ENCODE measurements around the gene IPO9. TPM values are rescaled to one million over a fixed set of nuclear protein-coding genes. Genes with fewer than 3 reads are reported as not detected.
A peak's percentile ranks its signal among the peaks of the same experiment; 100 is the strongest.

The IPO9 gene
- total and polyA plus RNA-seq, 2 of the 4 experiments (the other 2 are of a cell fraction): 14.0 to 23.4 TPM

- Histone ChIP-seq H3K56ac (ENCODE audit: extremely low read depth, insufficient read depth, low read length) (peak overlapping the region; percentile 48; the same call in 1 of the 2 replicates), H3K36me3 (ENCODE audit: control insufficient read depth, insufficient read depth, low read length) (peaks cover 19% of the 10 kb centered on the region), H2AFZ (replicated peaks; ENCODE audit: low read length, poor library complexity) (peak overlapping the region; percentile 6), H3K4ac (ENCODE audit: low read depth, low read length) (peak overlapping the region; percentile 91), H3K9me1 (ENCODE audit: insufficient read depth, low read length) (peaks cover 45% of the 10 kb centered on the region), H2BK15ac (ENCODE audit: low read depth, low read length) (peak overlapping the region; percentile 39; the same call in 2 of the 3 replicates), H3K23ac (ENCODE audit: low read depth, low read length) (peak overlapping the region; percentile 94), H3K9me3 (ENCODE audit: control insufficient read depth, insufficient read depth, low read length) (no peaks in the 10 kb centered on the region), H3K4me3 (ENCODE audit: insufficient read depth, low read depth, low read length) (no peak overlapping the region), H2AK9ac (replicated peaks; ENCODE audit: low read depth, low read length, poor library complexity) (peak overlapping the region; percentile 93), H3K18ac (ENCODE audit: low read depth, low read length) (peak overlapping the region; percentile 87), H3K79me1 (ENCODE audit: low read depth in 1 of 2, low read length in 2 of 2) (peaks cover 34 to 81% of the 10 kb centered on the region in 2 experiments), H2BK20ac (ENCODE audit: low read depth, low read length) (peak overlapping the region; percentile 97), H3K27me3 (ENCODE audit: control insufficient read depth, insufficient read depth, low read length) (no peaks in the 10 kb centered on the region), H2AK5ac (ENCODE audit: low read depth, low read length) (peak overlapping the region; percentile 88), H3K27ac (ENCODE audit: insufficient read depth, low read length) (peak overlapping the region; percentile 38; the same call in 1 of the 2 replicates), H4K91ac (ENCODE audit: insufficient read depth, low read depth, low read length) (peak overlapping the region; percentile 71), H2BK5ac (ENCODE audit: low read depth, low read length, poor library complexity, severe bottlenecking) (peak overlapping the region; percentile 73), H4K8ac (ENCODE audit: low read depth in 2 of 2, low read length in 2 of 2) (peak overlapping the region; percentile 36 to 80; a peak in 3 of 4 replicates), H4K5ac (ENCODE audit: low read depth, low read length) (peak overlapping the region; percentile 93), H3K4me1 (ENCODE audit: control insufficient read depth, insufficient read depth, low read length) (peaks cover 36% of the 10 kb centered on the region), H3K4me2 (ENCODE audit: low read depth, low read length) (0 out of 2 replicates have a peak overlapping the region, but pooled peaks have one; percentile 15), H4K20me1 (ENCODE audit: insufficient read depth, low read length) (peaks cover 5% of the 10 kb centered on the region; the same call in 1 of the 2 replicates), H2BK120ac (ENCODE audit: low read depth, low read length) (peak overlapping the region; percentile 96), H3K14ac (replicated peaks; ENCODE audit: low read depth, low read length) (peak overlapping the region; percentile 96), H3K9ac (ENCODE audit: low read depth, low read length) (peak overlapping the region; percentile 11; the same call in 1 of the 2 replicates)
- DNase-seq: peak; percentile 73
- in situ Hi-C loops (cut with MboI; ENCODE audit: low sequenced_read_pairs) (no loop called here), dilution Hi-C loops (cut with HindIII; ENCODE audit: low sequenced_read_pairs, unreplicated experiment) (no loop called here), intact Hi-C loops (cut with micrococcal nuclease) (no loop called here)
- ChIA-PET CTCF (interaction anchor here (1.9 kb wide), 1 partner anchor 17 kb away, joined by 5 read pairs; no protein-coding TSS in a partner anchor), POLR2A (ENCODE audit: unreplicated experiment) (no interaction called here)
- ATAC-seq (ENCODE audit: low read depth): peak; percentile 53
- 83% methylated on average over 1 of the region's 5 CpGs; no CpG with 5 or more reads in 1 of the 2 experiments for WGBS, 2 experiments (ENCODE audit: extremely low coverage in 2 of 2, insufficient read length in 1 of 2)
- TF ChIP-seq, protein P1, sequence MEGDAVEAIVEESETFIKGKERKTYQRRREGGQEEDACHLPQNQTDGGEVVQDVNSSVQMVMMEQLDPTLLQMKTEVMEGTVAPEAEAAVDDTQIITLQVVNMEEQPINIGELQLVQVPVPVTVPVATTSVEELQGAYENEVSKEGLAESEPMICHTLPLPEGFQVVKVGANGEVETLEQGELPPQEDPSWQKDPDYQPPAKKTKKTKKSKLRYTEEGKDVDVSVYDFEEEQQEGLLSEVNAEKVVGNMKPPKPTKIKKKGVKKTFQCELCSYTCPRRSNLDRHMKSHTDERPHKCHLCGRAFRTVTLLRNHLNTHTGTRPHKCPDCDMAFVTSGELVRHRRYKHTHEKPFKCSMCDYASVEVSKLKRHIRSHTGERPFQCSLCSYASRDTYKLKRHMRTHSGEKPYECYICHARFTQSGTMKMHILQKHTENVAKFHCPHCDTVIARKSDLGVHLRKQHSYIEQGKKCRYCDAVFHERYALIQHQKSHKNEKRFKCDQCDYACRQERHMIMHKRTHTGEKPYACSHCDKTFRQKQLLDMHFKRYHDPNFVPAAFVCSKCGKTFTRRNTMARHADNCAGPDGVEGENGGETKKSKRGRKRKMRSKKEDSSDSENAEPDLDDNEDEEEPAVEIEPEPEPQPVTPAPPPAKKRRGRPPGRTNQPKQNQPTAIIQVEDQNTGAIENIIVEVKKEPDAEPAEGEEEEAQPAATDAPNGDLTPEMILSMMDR (conservative IDR thresholded peaks at IDR 0.05; ENCODE audit: low read depth, low read length): no peak
- no peak for TF ChIP-seq RCOR1 (IDR thresholded peaks at IDR 0.05; ENCODE audit: insufficient replicate concordance, low read length)
- TF ChIP-seq RFX5 (IDR thresholded peaks at IDR 0.05; ENCODE audit: low read depth, low read length): no peak
- TF ChIP-seq RAD21 (IDR thresholded peaks at IDR 0.05; ENCODE audit: low read length): no peak
- TF ChIP-seq CEBPB (IDR thresholded peaks at IDR 0.05; ENCODE audit: low read depth, low read length): no peak
- no peak for TF ChIP-seq USF2 (IDR thresholded peaks at IDR 0.05; ENCODE audit: low read depth, low read length)
- TF ChIP-seq FOS (IDR thresholded peaks at IDR 0.05; ENCODE audit: low read depth, low read length): no peak
- TF ChIP-seq, protein P2, sequence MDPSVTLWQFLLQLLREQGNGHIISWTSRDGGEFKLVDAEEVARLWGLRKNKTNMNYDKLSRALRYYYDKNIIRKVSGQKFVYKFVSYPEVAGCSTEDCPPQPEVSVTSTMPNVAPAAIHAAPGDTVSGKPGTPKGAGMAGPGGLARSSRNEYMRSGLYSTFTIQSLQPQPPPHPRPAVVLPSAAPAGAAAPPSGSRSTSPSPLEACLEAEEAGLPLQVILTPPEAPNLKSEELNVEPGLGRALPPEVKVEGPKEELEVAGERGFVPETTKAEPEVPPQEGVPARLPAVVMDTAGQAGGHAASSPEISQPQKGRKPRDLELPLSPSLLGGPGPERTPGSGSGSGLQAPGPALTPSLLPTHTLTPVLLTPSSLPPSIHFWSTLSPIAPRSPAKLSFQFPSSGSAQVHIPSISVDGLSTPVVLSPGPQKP (IDR thresholded peaks at IDR 0.05; ENCODE audit: borderline replicate concordance, low read depth, low read length): no peak
- no peak for TF ChIP-seq MXI1 (IDR thresholded peaks at IDR 0.05; ENCODE audit: borderline replicate concordance, low read depth, low read length)
- TF ChIP-seq NFE2L2 (IDR thresholded peaks at IDR 0.05; ENCODE audit: low read depth, low read length): no peak
- no peak for TF ChIP-seq BHLHE40 (IDR thresholded peaks at IDR 0.05; ENCODE audit: low read depth, low read length)
- TF ChIP-seq MAZ (IDR thresholded peaks at IDR 0.05; ENCODE audit: borderline replicate concordance, low read depth, low read length): no peak; the same call in 1 of the 2 replicates
- TF ChIP-seq POLR2A (IDR thresholded peaks at IDR 0.05; ENCODE audit: low read depth, low read length): no peak
- TF ChIP-seq CHD1 (IDR thresholded peaks at IDR 0.05; ENCODE audit: low read depth, low read length): no peak
- no peak for TF ChIP-seq SMC3 (IDR thresholded peaks at IDR 0.05; ENCODE audit: low read depth, low read length)
- BruUV-seq (replicated peaks): no TSS peak
Measured at GRCh38 chr1:201912832-201913231, 83.9 kb downstream of the IPO9 start.
